HepG2 (cell line): ENCODE data around the gene SS18L1. TPM values are rescaled to one million over a fixed set of nuclear protein-coding genes. Genes with fewer than 3 reads are reported as not detected.

Experiments used
- DR1 ChIP-seq: sonication (generic); formaldehyde crosslinking; IDR thresholded peaks from 2 replicates; pipeline ENCODE4 v1.8.0; 2021; ENCODE audit warnings: mild to moderate bottlenecking, missing genetic modification reagents, inconsistent platforms
- EZH2 ChIP-seq: conservative IDR thresholded peaks from 2 replicates; pipeline ENCODE4 v1.6.1; 2012; ENCODE audit warnings: mild to moderate bottlenecking, low read depth, low read length, moderate library complexity
- FOXC1 ChIP-seq: sonication (generic); formaldehyde crosslinking; IDR thresholded peaks from 2 replicates; pipeline ENCODE4 v1.8.0; 2022; ENCODE audit warnings: mild to moderate bottlenecking, missing genetic modification reagents, borderline replicate concordance
- PHF8 ChIP-seq: sonication (generic); formaldehyde crosslinking; IDR thresholded peaks from 2 replicates; pipeline ENCODE4 v1.5.0; 2020; ENCODE audit warnings: missing genetic modification reagents
- ZNF333 ChIP-seq: sonication (generic); formaldehyde crosslinking; IDR thresholded peaks from 2 replicates; pipeline ENCODE4 v1.4.0; 2020; ENCODE audit warnings: mild to moderate bottlenecking, missing genetic modification reagents, borderline replicate concordance
- ZNF33A ChIP-seq: sonication (generic); formaldehyde crosslinking; IDR thresholded peaks from 2 replicates; pipeline ENCODE4 v1.5.1; 2020; ENCODE audit warnings: missing genetic modification reagents, mild to moderate bottlenecking, moderate library complexity, borderline replicate concordance
- ZNF556 ChIP-seq: sonication (generic); formaldehyde crosslinking; IDR thresholded peaks from 2 replicates; pipeline ENCODE4 v1.4.0; 2020; ENCODE audit warnings: mild to moderate bottlenecking, missing genetic modification reagents, borderline replicate concordance
- polyA plus RNA-seq, 8 experiments: library from polyadenylated mRNA; depleted of rRNA in 3 of 8; stranded (reverse) in 7 of 8; unstranded in 1 of 8; fragments of >200 nt; fragmentation: Illumina TruSeq in 4 of 8; extraction: Trizol in 4 of 8; gene quantifications; 2 replicates each; pipeline versions ENCODE4 v1.2.1 to v1.2.3, GENCODE V29; 2011 to 2016; ENCODE audit warnings: low read depth in 4 of 8, missing spikeins in 1 of 8, mixed read lengths in 1 of 8; ENCODE audit not compliant: insufficient read depth in 1 of 8
- total RNA-seq, 5 experiments: library from RNA; depleted of rRNA; stranded (reverse); fragments of >200 nt; fragmentation: Illumina TruSeq; extraction: Trizol; gene quantifications; 2 replicates each; pipeline ENCODE4 v1.2.3, GENCODE V29; 2016; ENCODE audit warnings: low read depth in 1 of 5
- TF ChIP-seq, protein P1 (sequence below): sonication (generic); formaldehyde crosslinking; IDR thresholded peaks from 2 replicates; pipeline ENCODE4 v1.4.0; 2020; ENCODE audit warnings: mild to moderate bottlenecking, missing genetic modification reagents
- TF ChIP-seq, protein P2 (sequence below): sonication (generic); formaldehyde crosslinking; IDR thresholded peaks from 2 replicates; pipeline ENCODE4 v1.9.0; 2021; ENCODE audit warnings: missing genetic modification reagents, mild to moderate bottlenecking, borderline replicate concordance
- TF ChIP-seq, protein P3 (sequence below): sonication (generic); formaldehyde crosslinking; IDR thresholded peaks from 2 replicates; pipeline ENCODE4 v1.5.0; 2020; ENCODE audit warnings: mild to moderate bottlenecking, missing genetic modification reagents
- TF ChIP-seq, protein P4 (sequence below): sonication (generic); formaldehyde crosslinking; IDR thresholded peaks from 2 replicates; pipeline ENCODE4 v1.5.1; 2020; ENCODE audit warnings: mild to moderate bottlenecking, missing genetic modification reagents, moderate library complexity

SS18L1 gene
- total and polyA plus RNA-seq, 2 of the 13 experiments (the other 11 are each of a cell fraction or from before 2014, with no cell fraction given) = 17.8 to 27.6 TPM

DNA sequence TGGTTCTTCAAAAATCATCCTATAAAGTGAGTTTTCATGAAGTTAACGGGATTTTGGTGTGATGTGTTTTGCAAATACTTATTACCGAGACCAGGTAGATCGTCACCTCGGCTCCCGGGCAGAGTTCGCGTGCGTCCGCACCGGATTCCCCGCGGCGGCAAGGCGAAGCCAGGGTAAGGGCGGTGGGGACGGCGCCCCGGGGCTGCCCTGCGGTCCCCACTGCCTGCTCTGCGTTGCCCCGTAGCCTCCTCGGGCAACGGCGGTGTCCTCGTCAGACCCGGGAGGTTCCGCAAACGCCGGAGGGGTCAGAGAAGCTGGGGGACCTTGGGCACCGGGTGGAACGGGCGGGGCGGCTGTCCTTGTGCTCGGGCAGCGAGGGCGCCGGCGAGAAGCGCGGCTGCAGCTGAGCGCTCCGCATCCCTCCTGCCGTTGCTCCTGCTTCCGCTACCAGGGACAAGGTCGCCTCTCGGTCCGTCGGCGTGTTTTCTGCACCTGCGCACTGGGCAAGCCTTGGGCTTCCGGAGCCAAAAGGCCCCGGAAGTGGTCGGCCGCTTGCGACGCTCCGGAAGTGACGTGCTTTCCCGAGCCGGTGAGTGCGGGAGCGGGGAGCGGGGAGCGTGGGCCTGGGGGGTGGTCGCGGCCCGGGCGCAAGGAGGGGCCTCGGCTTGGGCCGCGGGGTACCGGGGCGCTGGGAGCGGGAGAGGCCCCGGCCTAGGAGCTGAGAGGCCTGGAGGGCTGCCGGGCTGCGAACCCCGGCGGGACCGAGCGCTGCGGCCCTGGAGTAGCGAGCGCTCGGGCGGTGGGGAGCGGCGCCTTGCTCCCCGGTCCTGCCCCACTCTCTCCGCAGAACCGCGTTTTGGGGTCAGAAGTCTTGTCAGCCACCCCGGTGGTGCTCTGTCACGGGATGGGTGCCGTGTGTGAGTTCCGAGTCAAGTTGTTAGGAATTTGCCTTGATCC lies 39.2 kb downstream of the SS18L1 start, which contains the start of gene MTG2 (continued):
- TF ChIP-seq, protein P1, sequence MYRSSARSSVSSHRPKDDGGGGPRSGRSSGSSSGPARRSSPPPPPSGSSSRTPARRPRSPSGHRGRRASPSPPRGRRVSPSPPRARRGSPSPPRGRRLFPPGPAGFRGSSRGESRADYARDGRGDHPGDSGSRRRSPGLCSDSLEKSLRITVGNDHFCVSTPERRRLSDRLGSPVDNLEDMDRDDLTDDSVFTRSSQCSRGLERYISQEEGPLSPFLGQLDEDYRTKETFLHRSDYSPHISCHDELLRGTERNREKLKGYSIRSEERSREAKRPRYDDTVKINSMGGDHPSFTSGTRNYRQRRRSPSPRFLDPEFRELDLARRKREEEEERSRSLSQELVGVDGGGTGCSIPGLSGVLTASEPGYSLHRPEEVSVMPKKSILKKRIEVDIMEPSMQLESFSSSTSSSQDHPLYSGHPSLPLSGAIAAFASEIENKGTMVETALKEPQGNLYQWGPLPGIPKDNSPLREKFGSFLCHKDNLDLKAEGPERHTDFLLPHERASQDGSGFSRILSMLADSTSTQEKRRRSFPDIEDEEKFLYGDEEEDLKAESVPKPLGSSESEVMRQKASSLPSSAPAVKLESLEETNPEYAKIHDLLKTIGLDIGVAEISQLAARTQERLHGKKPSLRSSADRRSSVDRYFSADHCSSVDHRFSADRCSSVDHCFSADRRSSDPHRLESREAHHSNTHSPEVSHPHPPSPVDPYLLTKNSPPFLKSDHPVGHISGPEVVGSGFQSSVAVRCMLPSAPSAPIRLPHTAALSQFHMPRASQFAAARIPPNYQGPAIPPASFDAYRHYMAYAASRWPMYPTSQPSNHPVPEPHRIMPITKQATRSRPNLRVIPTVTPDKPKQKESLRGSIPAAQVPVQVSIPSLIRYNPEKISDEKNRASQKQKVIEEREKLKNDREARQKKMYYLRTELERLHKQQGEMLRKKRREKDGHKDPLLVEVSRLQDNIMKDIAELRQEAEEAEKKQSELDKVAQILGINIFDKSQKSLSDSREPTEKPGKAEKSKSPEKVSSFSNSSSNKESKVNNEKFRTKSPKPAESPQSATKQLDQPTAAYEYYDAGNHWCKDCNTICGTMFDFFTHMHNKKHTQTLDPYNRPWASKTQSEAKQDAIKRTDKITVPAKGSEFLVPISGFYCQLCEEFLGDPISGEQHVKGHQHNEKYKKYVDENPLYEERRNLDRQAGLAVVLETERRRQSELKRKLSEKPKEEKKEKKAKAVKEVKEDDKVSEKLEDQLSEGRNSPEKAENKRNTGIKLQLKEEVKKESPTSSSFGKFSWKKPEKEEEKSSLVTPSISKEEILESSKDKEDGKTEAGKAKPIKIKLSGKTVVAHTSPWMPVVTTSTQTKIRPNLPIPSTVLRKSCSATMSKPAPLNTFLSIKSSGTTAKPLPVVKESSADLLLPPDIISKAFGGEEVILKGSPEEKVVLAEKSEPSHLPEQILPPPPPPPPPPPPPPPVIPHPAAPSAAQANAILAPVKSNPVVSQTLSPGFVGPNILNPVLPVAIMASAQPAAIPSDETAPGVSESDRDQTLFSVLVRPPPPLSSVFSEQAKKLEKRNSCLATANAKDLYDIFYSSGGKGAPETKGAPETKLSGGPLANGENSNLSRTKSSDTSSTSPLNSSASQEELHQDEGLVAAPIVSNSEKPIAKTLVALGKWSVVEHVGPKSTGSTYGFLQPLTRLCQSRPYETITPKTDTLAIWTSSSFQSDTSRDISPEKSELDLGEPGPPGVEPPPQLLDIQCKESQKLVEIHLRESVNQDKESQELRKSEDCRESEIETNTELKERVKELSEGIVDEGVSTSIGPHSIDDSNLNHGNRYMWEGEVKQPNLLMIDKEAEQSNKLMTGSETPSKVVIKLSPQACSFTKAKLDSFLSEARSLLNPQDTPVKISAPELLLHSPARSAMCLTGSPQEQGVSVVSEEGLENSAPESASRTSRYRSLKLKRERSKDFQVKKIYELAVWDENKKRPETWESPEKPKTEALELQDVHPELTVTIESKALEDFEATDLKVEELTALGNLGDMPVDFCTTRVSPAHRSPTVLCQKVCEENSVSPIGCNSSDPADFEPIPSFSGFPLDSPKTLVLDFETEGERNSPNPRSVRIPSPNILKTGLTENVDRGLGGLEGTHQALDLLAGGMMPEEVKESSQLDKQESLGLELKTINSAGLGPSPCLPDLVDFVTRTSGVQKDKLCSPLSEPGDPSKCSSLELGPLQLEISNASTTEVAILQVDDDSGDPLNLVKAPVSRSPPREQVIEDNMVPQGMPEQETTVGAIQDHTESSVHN (CRISPR knock-in tag) = peak; percentile 93
- TF ChIP-seq ZNF33A = peak; percentile 79
- peak; percentile 94; the same call in 1 of the 2 replicates for TF ChIP-seq ZNF556 (CRISPR knock-in tag)
- TF ChIP-seq DR1 = peak; percentile 96
- TF ChIP-seq, protein P2, sequence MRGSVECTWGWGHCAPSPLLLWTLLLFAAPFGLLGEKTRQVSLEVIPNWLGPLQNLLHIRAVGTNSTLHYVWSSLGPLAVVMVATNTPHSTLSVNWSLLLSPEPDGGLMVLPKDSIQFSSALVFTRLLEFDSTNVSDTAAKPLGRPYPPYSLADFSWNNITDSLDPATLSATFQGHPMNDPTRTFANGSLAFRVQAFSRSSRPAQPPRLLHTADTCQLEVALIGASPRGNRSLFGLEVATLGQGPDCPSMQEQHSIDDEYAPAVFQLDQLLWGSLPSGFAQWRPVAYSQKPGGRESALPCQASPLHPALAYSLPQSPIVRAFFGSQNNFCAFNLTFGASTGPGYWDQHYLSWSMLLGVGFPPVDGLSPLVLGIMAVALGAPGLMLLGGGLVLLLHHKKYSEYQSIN (CRISPR knock-in tag) = peak; percentile 33; the same call in 1 of the 2 replicates
- TF ChIP-seq FOXC1 (CRISPR knock-in tag) = peak; percentile 99
- TF ChIP-seq EZH2 = no peak
- TF ChIP-seq, protein P3, sequence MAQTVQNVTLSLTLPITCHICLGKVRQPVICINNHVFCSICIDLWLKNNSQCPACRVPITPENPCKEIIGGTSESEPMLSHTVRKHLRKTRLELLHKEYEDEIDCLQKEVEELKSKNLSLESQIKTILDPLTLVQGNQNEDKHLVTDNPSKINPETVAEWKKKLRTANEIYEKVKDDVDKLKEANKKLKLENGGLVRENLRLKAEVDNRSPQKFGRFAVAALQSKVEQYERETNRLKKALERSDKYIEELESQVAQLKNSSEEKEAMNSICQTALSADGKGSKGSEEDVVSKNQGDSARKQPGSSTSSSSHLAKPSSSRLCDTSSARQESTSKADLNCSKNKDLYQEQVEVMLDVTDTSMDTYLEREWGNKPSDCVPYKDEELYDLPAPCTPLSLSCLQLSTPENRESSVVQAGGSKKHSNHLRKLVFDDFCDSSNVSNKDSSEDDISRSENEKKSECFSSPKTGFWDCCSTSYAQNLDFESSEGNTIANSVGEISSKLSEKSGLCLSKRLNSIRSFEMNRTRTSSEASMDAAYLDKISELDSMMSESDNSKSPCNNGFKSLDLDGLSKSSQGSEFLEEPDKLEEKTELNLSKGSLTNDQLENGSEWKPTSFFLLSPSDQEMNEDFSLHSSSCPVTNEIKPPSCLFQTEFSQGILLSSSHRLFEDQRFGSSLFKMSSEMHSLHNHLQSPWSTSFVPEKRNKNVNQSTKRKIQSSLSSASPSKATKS = no peak
- TF ChIP-seq, protein P4, sequence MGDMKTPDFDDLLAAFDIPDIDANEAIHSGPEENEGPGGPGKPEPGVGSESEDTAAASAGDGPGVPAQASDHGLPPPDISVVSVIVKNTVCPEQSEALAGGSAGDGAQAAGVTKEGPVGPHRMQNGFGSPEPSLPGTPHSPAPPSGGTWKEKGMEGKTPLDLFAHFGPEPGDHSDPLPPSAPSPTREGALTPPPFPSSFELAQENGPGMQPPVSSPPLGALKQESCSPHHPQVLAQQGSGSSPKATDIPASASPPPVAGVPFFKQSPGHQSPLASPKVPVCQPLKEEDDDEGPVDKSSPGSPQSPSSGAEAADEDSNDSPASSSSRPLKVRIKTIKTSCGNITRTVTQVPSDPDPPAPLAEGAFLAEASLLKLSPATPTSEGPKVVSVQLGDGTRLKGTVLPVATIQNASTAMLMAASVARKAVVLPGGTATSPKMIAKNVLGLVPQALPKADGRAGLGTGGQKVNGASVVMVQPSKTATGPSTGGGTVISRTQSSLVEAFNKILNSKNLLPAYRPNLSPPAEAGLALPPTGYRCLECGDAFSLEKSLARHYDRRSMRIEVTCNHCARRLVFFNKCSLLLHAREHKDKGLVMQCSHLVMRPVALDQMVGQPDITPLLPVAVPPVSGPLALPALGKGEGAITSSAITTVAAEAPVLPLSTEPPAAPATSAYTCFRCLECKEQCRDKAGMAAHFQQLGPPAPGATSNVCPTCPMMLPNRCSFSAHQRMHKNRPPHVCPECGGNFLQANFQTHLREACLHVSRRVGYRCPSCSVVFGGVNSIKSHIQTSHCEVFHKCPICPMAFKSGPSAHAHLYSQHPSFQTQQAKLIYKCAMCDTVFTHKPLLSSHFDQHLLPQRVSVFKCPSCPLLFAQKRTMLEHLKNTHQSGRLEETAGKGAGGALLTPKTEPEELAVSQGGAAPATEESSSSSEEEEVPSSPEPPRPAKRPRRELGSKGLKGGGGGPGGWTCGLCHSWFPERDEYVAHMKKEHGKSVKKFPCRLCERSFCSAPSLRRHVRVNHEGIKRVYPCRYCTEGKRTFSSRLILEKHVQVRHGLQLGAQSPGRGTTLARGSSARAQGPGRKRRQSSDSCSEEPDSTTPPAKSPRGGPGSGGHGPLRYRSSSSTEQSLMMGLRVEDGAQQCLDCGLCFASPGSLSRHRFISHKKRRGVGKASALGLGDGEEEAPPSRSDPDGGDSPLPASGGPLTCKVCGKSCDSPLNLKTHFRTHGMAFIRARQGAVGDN (CRISPR knock-in tag) = peak; percentile 99
- TF ChIP-seq ZNF333 (CRISPR knock-in tag) = peak; percentile 97; the same call in 1 of the 2 replicates
- TF ChIP-seq PHF8 = peak; percentile 97
